Measurements from ENCODE around the gene HIVEP2.

DNA sequence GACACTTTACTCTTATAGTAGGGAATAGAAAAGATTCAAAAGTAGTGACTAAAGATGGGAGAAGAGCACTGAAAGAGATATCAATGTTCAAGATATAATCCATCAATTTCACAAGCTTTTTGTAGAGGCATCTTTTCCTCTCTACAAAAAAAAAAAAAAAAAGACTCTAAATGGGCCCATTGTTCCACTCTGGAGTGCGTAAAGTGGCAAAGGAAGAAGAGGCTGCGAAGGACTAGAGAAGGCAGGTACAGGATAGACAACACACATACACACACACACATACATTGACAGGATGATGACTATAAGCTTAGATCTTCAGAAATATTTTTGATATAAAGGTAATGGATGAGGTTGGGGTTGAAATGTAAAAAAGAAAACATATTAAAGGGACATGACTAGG is 157.6 kb downstream of the HIVEP2 start:
- no peak for TF ChIP-seq MXI1 (IDR thresholded peaks at IDR 0.05; ENCODE audit: borderline replicate concordance, low read depth, low read length)
- TF ChIP-seq CEBPB (IDR thresholded peaks at IDR 0.05; ENCODE audit: low read depth, low read length) = no peak
- TF ChIP-seq, protein P1, sequence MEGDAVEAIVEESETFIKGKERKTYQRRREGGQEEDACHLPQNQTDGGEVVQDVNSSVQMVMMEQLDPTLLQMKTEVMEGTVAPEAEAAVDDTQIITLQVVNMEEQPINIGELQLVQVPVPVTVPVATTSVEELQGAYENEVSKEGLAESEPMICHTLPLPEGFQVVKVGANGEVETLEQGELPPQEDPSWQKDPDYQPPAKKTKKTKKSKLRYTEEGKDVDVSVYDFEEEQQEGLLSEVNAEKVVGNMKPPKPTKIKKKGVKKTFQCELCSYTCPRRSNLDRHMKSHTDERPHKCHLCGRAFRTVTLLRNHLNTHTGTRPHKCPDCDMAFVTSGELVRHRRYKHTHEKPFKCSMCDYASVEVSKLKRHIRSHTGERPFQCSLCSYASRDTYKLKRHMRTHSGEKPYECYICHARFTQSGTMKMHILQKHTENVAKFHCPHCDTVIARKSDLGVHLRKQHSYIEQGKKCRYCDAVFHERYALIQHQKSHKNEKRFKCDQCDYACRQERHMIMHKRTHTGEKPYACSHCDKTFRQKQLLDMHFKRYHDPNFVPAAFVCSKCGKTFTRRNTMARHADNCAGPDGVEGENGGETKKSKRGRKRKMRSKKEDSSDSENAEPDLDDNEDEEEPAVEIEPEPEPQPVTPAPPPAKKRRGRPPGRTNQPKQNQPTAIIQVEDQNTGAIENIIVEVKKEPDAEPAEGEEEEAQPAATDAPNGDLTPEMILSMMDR (conservative IDR thresholded peaks at IDR 0.05; ENCODE audit: low read depth, low read length) = no peak
- TF ChIP-seq MAFK (IDR thresholded peaks at IDR 0.05; ENCODE audit: low read depth, low read length) = no peak
